ENCODE data around the gene WNT5A. TPM values are rescaled to one million over a fixed set of nuclear protein-coding genes. Genes with fewer than 3 reads are reported as not detected.

Gene WNT5A
- polyA plus RNA-seq, 1 donor (not counting 4 experiments of a cell fraction or from before 2014, with no cell fraction given) = 9.4 TPM

- FAIRE-seq (peak; percentile 97), DNase-seq (ENCODE audit: low read depth, low spot score) (no peak)
- Histone ChIP-seq H3K4me3 (ENCODE audit: control insufficient read depth in 2 of 3, extremely low read depth in 1 of 3, insufficient read depth in 2 of 3, low read depth in 1 of 3, low read length in 3 of 3) (no peak overlapping the region), H3K9me1 (ENCODE audit: control insufficient read depth, extremely low read depth, insufficient read depth, low read length) (peaks cover 2% of the 10 kb centered on the region), H3K79me2 (ENCODE audit: control insufficient read depth, insufficient read depth, low read length) (peaks cover 16% of the 10 kb centered on the region), H3K9ac (ENCODE audit: control insufficient read depth, extremely low read depth, insufficient read depth, low read length) (no peak overlapping the region), H4K20me1 (ENCODE audit: control insufficient read depth, extremely low read depth, insufficient read depth, low read length) (no peaks in the 10 kb centered on the region), H2AFZ (ENCODE audit: control insufficient read depth, low read length) (no peak overlapping the region), H3K4me1 (ENCODE audit: control insufficient read depth, extremely low read depth, insufficient read depth, low read length) (peaks cover 40% of the 10 kb centered on the region), H3K4me2 (ENCODE audit: control insufficient read depth, extremely low read depth, insufficient read depth, low read depth, low read length) (peak overlapping the region; percentile 93), H3K27ac (ENCODE audit: control insufficient read depth, insufficient read depth, low read length) (peak overlapping the region; percentile 39), H3K36me3 (ENCODE audit: control insufficient read depth in 2 of 2, extremely low read depth in 1 of 2, insufficient read depth in 2 of 2, low read length in 2 of 2) (no peaks in the 10 kb centered on the region), H3K9me3 (ENCODE audit: control insufficient read depth, low read depth, low read length) (no peaks in the 10 kb centered on the region), H3K27me3 (ENCODE audit: control insufficient read depth, extremely low read depth, insufficient read depth, low read length) (no peaks in the 10 kb centered on the region)
- dilution Hi-C loops (cut with MboI; ENCODE audit: extremely low pct_ligation_motif_present, low sequenced_read_pairs) = loop anchor here (25.0 kb wide), 2 partner anchors 246 to 396 kb away; no protein-coding TSS in a partner anchor
- TF ChIP-seq CTCF (optimal IDR thresholded peaks at IDR 0.05 in 1 of 3, IDR thresholded peaks at IDR 0.05 in 1 of 3, conservative IDR thresholded peaks at IDR 0.05 in 1 of 3; ENCODE audit: extremely low read depth in 1 of 3, insufficient read depth in 2 of 3, low read length in 3 of 3) (no peak), EZH2 (IDR thresholded peaks at IDR 0.05; ENCODE audit: low read length) (no peak)
These were observed 4.2 kb upstream of the WNT5A start for GRCh38 chr3:55491296-55491816.

DNA sequence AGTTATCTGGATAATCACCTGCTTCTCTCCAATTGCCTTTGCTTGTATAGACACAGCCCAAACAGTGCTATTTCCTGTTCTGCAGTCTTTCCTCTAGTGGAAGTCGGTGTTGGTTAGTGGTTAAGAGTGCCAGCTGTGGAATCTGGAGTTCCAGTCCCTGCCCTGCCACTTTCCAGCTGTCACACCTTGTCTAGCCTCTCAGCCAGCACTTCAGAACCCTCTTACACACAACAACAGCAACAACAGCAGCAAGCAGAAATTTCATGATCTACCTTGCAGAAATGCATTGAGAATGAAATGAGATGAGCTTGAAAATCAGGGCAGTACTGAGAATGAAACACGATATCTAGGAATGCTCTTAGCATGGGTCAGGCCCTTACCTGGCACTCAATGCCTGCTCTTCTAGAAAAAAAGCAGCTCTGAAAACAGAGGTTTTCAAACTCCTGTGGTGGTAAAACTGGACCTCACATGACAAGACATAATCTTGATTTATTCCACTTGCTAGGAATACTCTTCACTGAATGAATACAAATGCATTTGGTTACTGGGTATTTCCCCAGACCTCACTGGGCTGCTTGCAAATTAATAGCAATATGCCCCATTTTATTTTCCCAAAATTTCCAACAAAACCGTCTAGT, 3.3 kb upstream of the WNT5A start:
- peaks cover 40% of the 10 kb centered on the region for H3K4me1 ChIP-seq (ENCODE audit: control insufficient read depth, extremely low read depth, insufficient read depth, low read length)
- peak overlapping the region; percentile 93 for H3K4me2 ChIP-seq (ENCODE audit: control insufficient read depth, extremely low read depth, insufficient read depth, low read depth, low read length)
- peak overlapping the region; percentile 56 for H3K27ac ChIP-seq (ENCODE audit: control insufficient read depth, insufficient read depth, low read length)

More for the DNA sequence above, 3.3 kb upstream of the WNT5A start:
- Histone ChIP-seq H3K9me3 (ENCODE audit: control insufficient read depth, low read depth, low read length) (no peaks in the 10 kb centered on the region), H3K27me3 (ENCODE audit: control insufficient read depth, extremely low read depth, insufficient read depth, low read length) (no peaks in the 10 kb centered on the region), H2AFZ (ENCODE audit: control insufficient read depth, low read length) (no peak overlapping the region), H3K9ac (ENCODE audit: control insufficient read depth, extremely low read depth, insufficient read depth, low read length) (no peak overlapping the region), H4K20me1 (ENCODE audit: control insufficient read depth, extremely low read depth, insufficient read depth, low read length) (no peaks in the 10 kb centered on the region), H3K4me3 (ENCODE audit: control insufficient read depth in 2 of 3, extremely low read depth in 1 of 3, insufficient read depth in 2 of 3, low read depth in 1 of 3, low read length in 3 of 3) (peak overlapping the region in 1 of 3 experiments; percentile 89), H3K9me1 (ENCODE audit: control insufficient read depth, extremely low read depth, insufficient read depth, low read length) (peaks cover 2% of the 10 kb centered on the region), H3K79me2 (ENCODE audit: control insufficient read depth, insufficient read depth, low read length) (peaks cover 26% of the 10 kb centered on the region), H3K36me3 (ENCODE audit: control insufficient read depth in 2 of 2, extremely low read depth in 1 of 2, insufficient read depth in 2 of 2, low read length in 2 of 2) (no peaks in the 10 kb centered on the region)
- FAIRE-seq = peak; percentile 83
- dilution Hi-C loops (cut with MboI; ENCODE audit: extremely low pct_ligation_motif_present, low sequenced_read_pairs) = loop anchor here (25.0 kb wide), 2 partner anchors 247 to 397 kb away; no protein-coding TSS in a partner anchor
- no peak for TF ChIP-seq CTCF (optimal IDR thresholded peaks at IDR 0.05 in 1 of 3, IDR thresholded peaks at IDR 0.05 in 1 of 3, conservative IDR thresholded peaks at IDR 0.05 in 1 of 3; ENCODE audit: extremely low read depth in 1 of 3, insufficient read depth in 2 of 3, low read length in 3 of 3)
- TF ChIP-seq EZH2 (IDR thresholded peaks at IDR 0.05; ENCODE audit: low read length) = no peak
- no peak for DNase-seq (ENCODE audit: low read depth, low spot score)
